CD14-positive monocyte (primary cell): ENCODE results near the gene PXDC1. TPM values are rescaled to one million over a fixed set of nuclear protein-coding genes. Genes with fewer than 3 reads are reported as not detected.

Source experiments
- DNase-seq, 3 donors: peaks; one replicate each; pipeline ENCODE4 v3.0.0-alpha.2; 2011 to 2022
- H2AFZ ChIP-seq: 2 replicates; pipeline ENCODE4 v1.6.0; 2012; ENCODE audit warnings: mild to moderate bottlenecking, low read depth, low read length, inconsistent platforms; ENCODE audit not compliant: insufficient read depth, poor library complexity, severe bottlenecking
- H3K27ac ChIP-seq, 2 donors: 1 replicate in 1 of 2; 2 replicates in 1 of 2; pipeline ENCODE4 v1.5.1; 2012 to 2013; ENCODE audit warnings: low read length in 2 of 2, control low read depth in 1 of 2, inconsistent platforms in 1 of 2, low read depth in 1 of 2, mild to moderate bottlenecking in 1 of 2
- H3K27me3 ChIP-seq, 2 donors: one replicate each; pipeline versions ENCODE4 v1.6.0 to v1.6.1; 2011 to 2013; ENCODE audit warnings: low read length in 2 of 2; ENCODE audit not compliant: control insufficient read depth in 2 of 2, insufficient read depth in 2 of 2
- H3K36me3 ChIP-seq, 2 donors: replicated peaks in 1 of 2; 1 replicate in 1 of 2; 2 replicates in 1 of 2; pipeline versions ENCODE4 v1.5.1 to v1.6.1; 2012 to 2013; ENCODE audit warnings: low read length in 2 of 2, control low read depth in 1 of 2, inconsistent platforms in 1 of 2, mild to moderate bottlenecking in 1 of 2; ENCODE audit not compliant: insufficient read depth in 2 of 2, control insufficient read depth in 1 of 2
- H3K4me1 ChIP-seq, 2 donors: 1 replicate in 1 of 2; 2 replicates in 1 of 2; pipeline versions ENCODE4 v1.5.1 to v1.6.1; 2012 to 2013; ENCODE audit warnings: low read length in 2 of 2, control low read depth in 1 of 2, inconsistent platforms in 1 of 2, mild to moderate bottlenecking in 1 of 2, moderate library complexity in 1 of 2; ENCODE audit not compliant: insufficient read depth in 2 of 2, control insufficient read depth in 1 of 2
- H3K4me2 ChIP-seq: replicated peaks from 2 replicates; pipeline ENCODE3; 2012; ENCODE audit warnings: low read length, moderate library complexity, mild to moderate bottlenecking; ENCODE audit not compliant: poor library complexity, severe bottlenecking; ENCODE audit errors: extremely low read depth
- H3K4me3 ChIP-seq, 3 experiments: fragments of 200-600 bp in 1 of 3; sonication (generic) in 1 of 3; replicated peaks in 1 of 3; 1 replicate in 2 of 3; 2 replicates in 1 of 3; pipeline ENCODE4 v1.5.1; 2011 to 2013; ENCODE audit warnings: low read length in 3 of 3, mild to moderate bottlenecking in 3 of 3, control low read depth in 2 of 3, low read depth in 2 of 3, inconsistent platforms in 1 of 3, moderate library complexity in 1 of 3
- H3K79me2 ChIP-seq: 2 replicates; pipeline ENCODE4 v1.6.0; 2012; ENCODE audit warnings: mild to moderate bottlenecking, control low read depth, inconsistent platforms, low read length, moderate library complexity; ENCODE audit not compliant: insufficient read depth
- H3K9ac ChIP-seq: 2 replicates; pipeline ENCODE4 v1.6.0; 2017; ENCODE audit warnings: low read length, mild to moderate bottlenecking; ENCODE audit not compliant: insufficient read depth, poor library complexity, severe bottlenecking
- H3K9me3 ChIP-seq, 2 donors: replicated peaks in 1 of 2; 1 replicate in 1 of 2; 2 replicates in 1 of 2; pipeline versions ENCODE4 v1.5.1 to v1.6.1; 2012 to 2013; ENCODE audit warnings: low read length in 2 of 2, control low read depth in 1 of 2; ENCODE audit not compliant: control insufficient read depth in 1 of 2, insufficient read depth in 1 of 2
- H4K20me1 ChIP-seq: 2 replicates; pipeline ENCODE4 v1.6.0; 2012; ENCODE audit warnings: mild to moderate bottlenecking, low read length, control low read depth, moderate library complexity; ENCODE audit not compliant: insufficient read depth
- H3K27ac Mint-ChIP-seq, 7 donors: one replicate each; pipeline ENCODE4 v1.8.0; 2020; ENCODE audit warnings: mild to moderate bottlenecking in 7 of 7, mixed read lengths in 7 of 7, moderate library complexity in 6 of 7, inconsistent platforms in 2 of 7
- H3K27me3 Mint-ChIP-seq, 3 donors: one replicate each; pipeline ENCODE4 v1.8.0; 2021 to 2022; ENCODE audit warnings: low read depth in 3 of 3, mild to moderate bottlenecking in 3 of 3, mixed read lengths in 3 of 3, moderate library complexity in 3 of 3, inconsistent platforms in 1 of 3
- H3K36me3 Mint-ChIP-seq, 2 donors: one replicate each; pipeline ENCODE4 v1.8.0; 2020; ENCODE audit warnings: mixed read lengths in 2 of 2, inconsistent platforms in 1 of 2, mild to moderate bottlenecking in 1 of 2
- H3K4me1 Mint-ChIP-seq: one replicate; pipeline ENCODE4 v1.8.0; 2020; ENCODE audit warnings: mild to moderate bottlenecking, mixed read lengths
- H3K4me3 Mint-ChIP-seq, 2 donors: one replicate each; pipeline ENCODE4 v1.8.0; 2020; ENCODE audit warnings: mild to moderate bottlenecking in 2 of 2, mixed read lengths in 2 of 2, moderate library complexity in 1 of 2
- H3K9me3 Mint-ChIP-seq, 7 donors: one replicate each; pipeline ENCODE4 v1.8.0; 2020 to 2022; ENCODE audit warnings: mixed read lengths in 7 of 7, mild to moderate bottlenecking in 6 of 7, moderate library complexity in 6 of 7, inconsistent platforms in 2 of 7
- CTCF ChIP-seq: fragments of 200-600 bp; IDR thresholded peaks from one replicate; pipeline ENCODE4 v1.8.0; 2022; ENCODE audit warnings: antibody characterized with exemption, mild to moderate bottlenecking
- WGBS: methylation state at CpG from one replicate; pipeline ENCODE4 v1.1.5; 2013; ENCODE audit warnings: missing lambda C conversion rate; ENCODE audit not compliant: insufficient coverage; 5-methylcytosine and 5-hydroxymethylcytosine counted together
- intact Hi-C, 2 donors: fragments of 100-400 bp; cut with micrococcal nuclease; formaldehyde crosslinking; loops; one replicate each; pipeline versions ENCODE4 v1.15.0 to v1.15.1; 2023
- polyA plus RNA-seq, 3 donors: library from polyadenylated mRNA; depleted of rRNA in 1 of 3; unstranded in 2 of 3; stranded (reverse) in 1 of 3; fragments of 300-500 nt in 2 of 3; fragments of >200 nt in 1 of 3; fragmentation: Illumina TruSeq in 2 of 3; gene quantifications; 1 replicate in 2 of 3; 2 replicates in 1 of 3; pipeline ENCODE4 v1.2.3, GENCODE V29; 2012 to 2021

The PXDC1 gene
- polyA plus RNA-seq, 3 donors = 0.48 to 0.92 (median 0.55) TPM

DNA sequence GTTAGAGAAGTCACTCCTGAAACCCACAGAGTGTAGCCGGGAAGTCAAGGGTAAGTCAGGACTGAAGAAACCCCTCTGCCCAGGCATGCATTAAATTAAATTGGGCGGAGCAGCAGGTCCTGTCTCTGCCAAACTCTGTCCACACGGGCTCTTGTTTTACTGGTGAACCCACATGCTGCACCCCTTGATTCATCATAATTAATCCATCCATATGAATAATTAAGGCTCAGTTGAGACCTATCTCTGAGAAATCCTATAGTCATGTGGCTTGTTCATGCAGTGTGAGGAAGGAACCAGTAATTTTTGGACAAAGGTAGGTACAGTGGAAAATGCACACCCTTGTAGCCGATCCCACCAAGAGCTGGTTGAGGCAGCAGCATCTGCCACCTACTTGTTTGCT is 43.0 kb downstream of the PXDC1 start:
- Mint-ChIP-seq H3K27me3 (peaks cover 1 to 3% (median 2%) of the 10 kb centered on the region in 3 donors), H3K27ac (no peak overlapping the region), H3K4me3 (no peak overlapping the region), H3K9me3 (peaks cover 0 to 2% (median 0%) of the 10 kb centered on the region in 7 donors), H3K4me1 (peaks cover 5% of the 10 kb centered on the region), H3K36me3 (no peaks in the 10 kb centered on the region)
- H3K36me3 ChIP-seq = no peaks in the 10 kb centered on the region
- H4K20me1 ChIP-seq = no peaks in the 10 kb centered on the region
- H3K4me3 ChIP-seq = no peak overlapping the region
- no peaks in the 10 kb centered on the region for H3K27me3 ChIP-seq
- H3K9ac ChIP-seq = no peak overlapping the region
- intact Hi-C loops = loop anchor here in 1 of 2 donors (10.0 kb wide), 1 partner anchor 244 kb away; no protein-coding TSS in a partner anchor
- no peak for DNase-seq
- H3K79me2 ChIP-seq = no peaks in the 10 kb centered on the region
- no peaks in the 10 kb centered on the region for H3K9me3 ChIP-seq
- H3K4me2 ChIP-seq = no peak overlapping the region
- 95% methylated on average over 3 of the region's 4 CpGs for WGBS
- no peak overlapping the region for H2AFZ ChIP-seq
- no peak overlapping the region for H3K27ac ChIP-seq
- no peak for TF ChIP-seq CTCF
- H3K4me1 ChIP-seq = peaks cover 0 to 3% of the 10 kb centered on the region in 2 donors

DNA sequence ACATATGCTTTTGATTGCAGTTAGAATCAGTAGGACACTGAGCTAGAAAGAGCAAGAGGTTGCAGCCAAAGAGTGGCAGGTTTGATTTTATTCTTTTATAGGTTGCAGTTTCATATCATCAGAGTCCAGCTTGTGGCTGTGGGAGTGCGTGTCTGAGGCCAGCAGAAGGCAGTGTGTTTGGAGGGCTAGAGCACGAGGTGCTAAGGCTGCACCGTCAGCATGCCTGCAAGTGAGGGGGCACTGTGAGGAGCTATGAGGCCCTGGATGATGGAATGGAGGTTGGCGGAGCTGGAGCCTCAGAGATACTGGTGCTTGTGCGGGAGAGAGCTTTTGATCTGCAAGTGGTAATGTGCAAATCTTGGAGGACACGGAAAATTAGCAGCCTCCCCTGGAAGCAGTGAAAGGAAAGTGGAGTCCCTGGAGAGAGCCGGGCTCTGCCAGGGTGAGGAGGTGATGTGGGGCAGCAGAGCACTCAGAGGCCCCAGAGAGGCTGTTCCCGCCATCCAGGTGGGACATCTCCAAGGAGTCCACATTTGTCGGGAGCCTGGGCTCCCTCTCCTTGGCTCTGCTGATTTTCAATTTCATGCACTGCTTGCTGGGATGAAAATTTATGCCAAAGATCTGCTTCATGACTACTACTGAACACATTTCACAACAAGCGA is 43.6 kb downstream of the PXDC1 start:
- Histone ChIP-seq H3K4me3 (no peak overlapping the region), H3K4me1 (peaks cover 0 to 3% of the 10 kb centered on the region in 2 donors), H3K9me3 (no peaks in the 10 kb centered on the region), H3K36me3 (no peaks in the 10 kb centered on the region), H3K27ac (no peak overlapping the region), H4K20me1 (no peaks in the 10 kb centered on the region), H3K9ac (no peak overlapping the region), H2AFZ (no peak overlapping the region), H3K79me2 (no peaks in the 10 kb centered on the region), H3K27me3 (no peaks in the 10 kb centered on the region), H3K4me2 (no peak overlapping the region)
- no peak overlapping the region for H3K4me3 Mint-ChIP-seq
- peaks cover 5% of the 10 kb centered on the region for H3K4me1 Mint-ChIP-seq
- H3K9me3 Mint-ChIP-seq = peaks cover 0 to 2% (median 0%) of the 10 kb centered on the region in 7 donors
- peaks cover 1 to 3% (median 2%) of the 10 kb centered on the region in 3 donors for H3K27me3 Mint-ChIP-seq
- WGBS = 96% methylated on average over 10 of the region's 10 CpGs
- H3K36me3 Mint-ChIP-seq = no peaks in the 10 kb centered on the region
- no peak for DNase-seq
- intact Hi-C loops = loop anchor here in 1 of 2 donors (10.0 kb wide), 1 partner anchor 243 kb away; no protein-coding TSS in a partner anchor
- H3K27ac Mint-ChIP-seq = no peak overlapping the region
- TF ChIP-seq CTCF = no peak
